PFSK-1 (cell line): ENCODE data around the gene FOXJ3.

Source experiments
- POLR2AphosphoS5 ChIP-seq: IDR thresholded peaks from 2 replicates; pipeline ENCODE4 v1.6.1; 2012; ENCODE audit warnings: low read depth, mild to moderate bottlenecking, control low read depth, low read length, moderate library complexity
- SIN3A ChIP-seq: IDR thresholded peaks from 2 replicates; pipeline ENCODE4 v1.6.1; 2012; ENCODE audit warnings: mild to moderate bottlenecking, low read length, moderate library complexity, borderline replicate concordance; ENCODE audit not compliant: insufficient read depth
- TAF1 ChIP-seq: IDR thresholded peaks from 2 replicates; pipeline ENCODE4 v1.6.1; 2012; ENCODE audit warnings: low read length, control low read depth, borderline replicate concordance; ENCODE audit not compliant: insufficient read depth

GRCh38 chr1:42154685-42155084 lies 180.3 kb downstream of the FOXJ3 start:
- TF ChIP-seq SIN3A (no peak), TAF1 (no peak), POLR2AphosphoS5 (no peak)
